ENCODE measurements around the gene TTC4. TPM values are rescaled to one million over a fixed set of nuclear protein-coding genes. Genes with fewer than 3 reads are reported as not detected.

Gene TTC4
- total RNA-seq, 1 experiment from 2014 or later: 25.5 TPM

DNA sequence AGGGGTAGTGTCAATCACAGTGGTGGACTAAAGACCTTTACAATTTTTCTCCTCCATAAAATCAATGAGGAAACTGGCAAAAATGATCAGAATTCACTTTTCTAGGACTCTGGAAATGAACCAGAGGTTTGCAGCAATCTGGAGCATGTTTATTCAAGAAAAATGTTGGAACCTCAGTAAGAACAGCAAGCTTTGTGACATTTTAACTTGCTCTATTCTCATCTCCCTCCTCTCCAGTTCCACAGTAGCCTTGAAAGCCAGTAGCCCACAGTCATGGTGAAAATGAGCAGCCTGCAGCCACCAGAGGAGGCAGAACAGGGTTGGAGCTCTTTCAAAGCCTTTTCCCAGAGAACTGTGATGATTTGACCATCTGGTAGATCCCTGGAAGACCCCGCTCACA is 9.1 kb downstream of the TTC4 start:
- BruUV-seq (replicated peaks): no TSS peak
- H3K36me3 ChIP-seq (ENCODE audit: insufficient read depth, low read length, poor library complexity, severe bottlenecking): peaks cover 47% of the 10 kb centered on the region
- DNase-seq (ENCODE audit: low spot score): no peak
- H3K9me3 ChIP-seq (ENCODE audit: low read depth, low read length, poor library complexity, severe bottlenecking): no peaks in the 10 kb centered on the region
- intact Hi-C loops (cut with micrococcal nuclease; ENCODE audit: unreplicated experiment): no loop called here
- H3K27me3 ChIP-seq (replicated peaks; ENCODE audit: insufficient read depth, low read depth, low read length, poor library complexity): no peaks in the 10 kb centered on the region
- TF ChIP-seq, protein P1, sequence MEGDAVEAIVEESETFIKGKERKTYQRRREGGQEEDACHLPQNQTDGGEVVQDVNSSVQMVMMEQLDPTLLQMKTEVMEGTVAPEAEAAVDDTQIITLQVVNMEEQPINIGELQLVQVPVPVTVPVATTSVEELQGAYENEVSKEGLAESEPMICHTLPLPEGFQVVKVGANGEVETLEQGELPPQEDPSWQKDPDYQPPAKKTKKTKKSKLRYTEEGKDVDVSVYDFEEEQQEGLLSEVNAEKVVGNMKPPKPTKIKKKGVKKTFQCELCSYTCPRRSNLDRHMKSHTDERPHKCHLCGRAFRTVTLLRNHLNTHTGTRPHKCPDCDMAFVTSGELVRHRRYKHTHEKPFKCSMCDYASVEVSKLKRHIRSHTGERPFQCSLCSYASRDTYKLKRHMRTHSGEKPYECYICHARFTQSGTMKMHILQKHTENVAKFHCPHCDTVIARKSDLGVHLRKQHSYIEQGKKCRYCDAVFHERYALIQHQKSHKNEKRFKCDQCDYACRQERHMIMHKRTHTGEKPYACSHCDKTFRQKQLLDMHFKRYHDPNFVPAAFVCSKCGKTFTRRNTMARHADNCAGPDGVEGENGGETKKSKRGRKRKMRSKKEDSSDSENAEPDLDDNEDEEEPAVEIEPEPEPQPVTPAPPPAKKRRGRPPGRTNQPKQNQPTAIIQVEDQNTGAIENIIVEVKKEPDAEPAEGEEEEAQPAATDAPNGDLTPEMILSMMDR (conservative IDR thresholded peaks at IDR 0.05; ENCODE audit: low read depth, low read length): no peak
- TF ChIP-seq EZH2 (IDR thresholded peaks at IDR 0.05; ENCODE audit: borderline replicate concordance, low read depth, low read length, poor library complexity, severe bottlenecking): no peak
- POLR2A ChIA-PET (ENCODE audit: low non-redundant PET): no interaction called here
- H3K27ac ChIP-seq (ENCODE audit: low read depth, low read length, poor library complexity, severe bottlenecking): no peak overlapping the region
- CTCF ChIA-PET: no interaction called here
- H3K4me1 ChIP-seq (ENCODE audit: insufficient read depth, low read length, poor library complexity, severe bottlenecking): no peaks in the 10 kb centered on the region
- no peak overlapping the region for H3K4me3 ChIP-seq (ENCODE audit: low read depth, low read length, poor library complexity, severe bottlenecking)

DNA sequence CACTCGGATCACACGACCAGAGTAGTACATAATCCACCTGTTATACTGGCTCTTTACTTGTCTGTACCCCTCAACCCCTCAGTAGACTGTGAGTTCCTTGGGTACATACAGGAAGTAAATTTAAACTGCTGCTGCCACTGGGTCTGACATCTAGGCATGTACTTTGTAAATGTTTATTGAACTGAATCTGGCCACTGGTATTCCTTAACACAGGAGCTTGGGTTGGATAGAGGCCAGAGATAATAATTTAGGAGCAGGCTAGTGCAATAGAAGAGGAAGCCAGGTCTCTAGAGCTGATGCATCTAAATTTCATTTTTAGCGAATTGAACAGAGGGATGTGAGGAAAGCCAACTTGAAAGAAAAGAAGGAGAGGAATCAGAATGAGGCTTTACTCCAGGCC is 12.4 kb downstream of the TTC4 start:
- intact Hi-C loops (cut with micrococcal nuclease; ENCODE audit: unreplicated experiment): no loop called here
- H3K36me3 ChIP-seq (ENCODE audit: insufficient read depth, low read length, poor library complexity, severe bottlenecking): peaks cover 34% of the 10 kb centered on the region
- H3K4me1 ChIP-seq (ENCODE audit: insufficient read depth, low read length, poor library complexity, severe bottlenecking): no peaks in the 10 kb centered on the region
- ChIA-PET POLR2A (ENCODE audit: low non-redundant PET) (no interaction called here), CTCF (no interaction called here)
- no peak overlapping the region for H3K4me3 ChIP-seq (ENCODE audit: low read depth, low read length, poor library complexity, severe bottlenecking)
- no TSS peak for BruUV-seq (replicated peaks)
- no peaks in the 10 kb centered on the region for H3K27me3 ChIP-seq (replicated peaks; ENCODE audit: insufficient read depth, low read depth, low read length, poor library complexity)
- H3K9me3 ChIP-seq (ENCODE audit: low read depth, low read length, poor library complexity, severe bottlenecking): no peaks in the 10 kb centered on the region
- DNase-seq (ENCODE audit: low spot score): no peak
- TF ChIP-seq, protein P1 (conservative IDR thresholded peaks at IDR 0.05; ENCODE audit: low read depth, low read length): no peak
- no peak for TF ChIP-seq EZH2 (IDR thresholded peaks at IDR 0.05; ENCODE audit: borderline replicate concordance, low read depth, low read length, poor library complexity, severe bottlenecking)
- H3K27ac ChIP-seq (ENCODE audit: low read depth, low read length, poor library complexity, severe bottlenecking): no peak overlapping the region

- no TSS peak for BruUV-seq (replicated peaks)
- POLR2A ChIA-PET (ENCODE audit: low non-redundant PET): no interaction called here
- Histone ChIP-seq H3K4me1 (ENCODE audit: insufficient read depth, low read length, poor library complexity, severe bottlenecking) (no peaks in the 10 kb centered on the region), H3K36me3 (ENCODE audit: insufficient read depth, low read length, poor library complexity, severe bottlenecking) (peaks cover 32% of the 10 kb centered on the region), H3K9me3 (ENCODE audit: low read depth, low read length, poor library complexity, severe bottlenecking) (no peaks in the 10 kb centered on the region), H3K27ac (ENCODE audit: low read depth, low read length, poor library complexity, severe bottlenecking) (no peak overlapping the region), H3K27me3 (replicated peaks; ENCODE audit: insufficient read depth, low read depth, low read length, poor library complexity) (no peaks in the 10 kb centered on the region), H3K4me3 (ENCODE audit: low read depth, low read length, poor library complexity, severe bottlenecking) (no peak overlapping the region)
- DNase-seq (ENCODE audit: low spot score): no peak
- intact Hi-C loops (cut with micrococcal nuclease; ENCODE audit: unreplicated experiment): no loop called here
- CTCF ChIA-PET: no interaction called here
- TF ChIP-seq, protein P1 (conservative IDR thresholded peaks at IDR 0.05; ENCODE audit: low read depth, low read length): no peak
- no peak for TF ChIP-seq EZH2 (IDR thresholded peaks at IDR 0.05; ENCODE audit: borderline replicate concordance, low read depth, low read length, poor library complexity, severe bottlenecking)
Measured at GRCh38 chr1:54736685-54737084, 21.0 kb downstream of the TTC4 start.
